ENCODE results near the gene SOX10.
A peak's percentile ranks its signal among the peaks of the same experiment; 100 is the strongest.

SOX10 gene

GRCh38 chr22:37983860-37984791, at the start of gene SOX10:
Gene SOX10 (minus strand): TSS chr22:37984555. CDS start chr22:37983784, 771 bp downstream.
- DNase-seq (ENCODE audit: low spot score) = no peak

DNA sequence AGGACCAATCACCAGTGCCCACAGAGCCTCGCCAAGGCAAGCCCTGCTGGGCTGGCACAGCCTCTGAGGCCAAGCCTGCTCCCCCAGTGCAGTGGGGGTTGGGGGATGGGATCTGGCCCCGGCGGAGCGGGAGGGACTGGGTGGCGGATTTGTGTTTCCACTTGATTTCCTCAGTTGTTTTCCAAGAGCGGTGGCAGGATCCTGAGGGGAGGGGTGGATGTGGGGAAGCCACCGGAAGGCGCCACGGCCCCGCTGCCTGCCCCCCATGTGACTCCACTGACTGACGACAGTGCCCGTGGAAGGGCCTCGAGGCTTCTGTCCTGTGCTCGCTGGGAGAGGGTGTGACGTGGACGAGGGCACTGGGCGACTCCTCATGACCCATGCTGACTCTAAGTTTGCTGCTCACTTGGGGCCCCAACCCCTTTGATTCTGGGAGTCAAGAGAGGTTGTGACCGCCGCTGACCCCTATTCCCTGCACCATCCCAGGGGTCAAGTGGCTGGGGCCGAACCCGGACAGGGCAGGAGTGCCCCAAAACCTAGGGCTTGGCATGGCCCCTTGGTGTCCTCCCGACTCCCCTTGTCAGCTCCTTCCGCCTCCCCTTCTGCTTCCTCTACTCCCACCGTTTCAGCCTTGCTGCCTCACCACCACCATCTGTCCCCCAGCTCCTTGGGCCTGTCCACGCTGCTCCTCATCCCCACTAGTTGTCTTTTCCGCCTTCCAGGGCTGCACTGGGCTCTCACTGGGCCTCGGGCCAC, 49.3 kb upstream of the SOX10 start:
- DNase-seq (ENCODE audit: low spot score) = no peak

- peak; percentile 52 for DNase-seq (ENCODE audit: low spot score)
Measured at GRCh38 chr22:38032681-38033521, 48.5 kb upstream of the SOX10 start.

GRCh38 chr22:38031491-38031890, 47.1 kb upstream of the SOX10 start:
- DNase-seq (ENCODE audit: low spot score) = no peak

- no peak for DNase-seq (ENCODE audit: low spot score)
Measured at GRCh38 chr22:38030311-38031133, 46.2 kb upstream of the SOX10 start.

DNA sequence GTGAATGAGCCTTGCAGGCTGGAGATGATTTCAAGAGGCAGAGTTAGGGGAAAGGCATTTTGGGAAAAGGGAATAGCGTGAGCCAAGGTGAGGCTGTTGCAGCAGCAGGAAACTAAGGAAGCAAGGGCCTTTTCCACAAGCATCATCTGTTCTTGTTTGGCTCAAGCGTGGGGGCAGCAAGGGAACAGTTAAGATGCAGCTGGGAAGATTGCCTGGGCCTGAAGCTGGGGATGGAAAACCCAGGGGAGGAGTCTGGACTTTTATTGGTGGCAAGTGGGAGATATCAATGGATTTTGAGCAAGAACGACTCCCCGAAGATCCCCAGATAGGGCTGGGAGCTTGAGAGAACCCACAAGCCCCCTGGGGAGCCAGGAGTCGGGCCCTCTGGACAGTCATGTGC, 45.5 kb upstream of the SOX10 start:
- DNase-seq (ENCODE audit: low spot score) = no peak

- DNase-seq (ENCODE audit: low spot score) = no peak
Measured at GRCh38 chr22:38029370-38029769, 45.0 kb upstream of the SOX10 start.

DNA sequence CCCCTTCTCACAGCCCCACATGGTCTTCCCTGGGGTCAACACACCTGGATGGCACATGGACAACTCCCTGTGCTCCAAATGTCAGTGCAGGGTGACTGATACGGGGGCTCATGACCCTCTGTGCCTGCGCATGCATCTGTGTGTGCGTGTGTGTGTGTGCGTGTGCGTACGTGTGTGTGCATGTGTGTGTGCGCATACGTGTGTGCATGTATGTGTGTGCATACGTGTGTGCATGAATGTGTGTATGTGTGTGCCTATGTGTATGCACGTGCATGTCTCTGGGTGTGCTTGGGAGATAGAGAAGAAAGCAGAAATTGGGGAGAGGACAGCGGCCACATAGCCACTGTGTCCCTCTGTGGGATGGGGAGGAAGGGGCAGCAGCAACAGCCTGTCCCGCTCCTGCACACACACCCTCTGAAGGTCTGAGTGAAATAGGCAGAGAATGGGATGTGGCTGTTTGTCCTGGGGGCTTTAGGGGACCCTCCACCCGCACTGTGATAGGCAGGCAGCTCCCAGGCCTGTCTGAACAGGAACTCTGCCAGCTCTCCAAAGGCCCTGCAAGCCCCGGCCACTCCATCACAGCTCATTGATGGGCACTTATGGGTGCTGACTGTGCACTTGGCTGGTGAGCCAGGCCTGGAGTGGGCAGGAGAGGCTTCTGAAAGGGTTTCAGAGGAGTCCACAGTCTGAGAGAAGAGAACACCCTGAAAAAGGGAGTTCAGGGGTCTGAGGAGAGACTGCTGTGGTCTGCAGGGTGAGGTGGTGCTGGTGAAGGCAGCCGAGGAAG, 44.2 kb upstream of the SOX10 start:
- no peak for DNase-seq (ENCODE audit: low spot score)

GRCh38 chr22:38027487-38027886, 43.1 kb upstream of the SOX10 start:
- DNase-seq (ENCODE audit: low spot score) = no peak

DNA sequence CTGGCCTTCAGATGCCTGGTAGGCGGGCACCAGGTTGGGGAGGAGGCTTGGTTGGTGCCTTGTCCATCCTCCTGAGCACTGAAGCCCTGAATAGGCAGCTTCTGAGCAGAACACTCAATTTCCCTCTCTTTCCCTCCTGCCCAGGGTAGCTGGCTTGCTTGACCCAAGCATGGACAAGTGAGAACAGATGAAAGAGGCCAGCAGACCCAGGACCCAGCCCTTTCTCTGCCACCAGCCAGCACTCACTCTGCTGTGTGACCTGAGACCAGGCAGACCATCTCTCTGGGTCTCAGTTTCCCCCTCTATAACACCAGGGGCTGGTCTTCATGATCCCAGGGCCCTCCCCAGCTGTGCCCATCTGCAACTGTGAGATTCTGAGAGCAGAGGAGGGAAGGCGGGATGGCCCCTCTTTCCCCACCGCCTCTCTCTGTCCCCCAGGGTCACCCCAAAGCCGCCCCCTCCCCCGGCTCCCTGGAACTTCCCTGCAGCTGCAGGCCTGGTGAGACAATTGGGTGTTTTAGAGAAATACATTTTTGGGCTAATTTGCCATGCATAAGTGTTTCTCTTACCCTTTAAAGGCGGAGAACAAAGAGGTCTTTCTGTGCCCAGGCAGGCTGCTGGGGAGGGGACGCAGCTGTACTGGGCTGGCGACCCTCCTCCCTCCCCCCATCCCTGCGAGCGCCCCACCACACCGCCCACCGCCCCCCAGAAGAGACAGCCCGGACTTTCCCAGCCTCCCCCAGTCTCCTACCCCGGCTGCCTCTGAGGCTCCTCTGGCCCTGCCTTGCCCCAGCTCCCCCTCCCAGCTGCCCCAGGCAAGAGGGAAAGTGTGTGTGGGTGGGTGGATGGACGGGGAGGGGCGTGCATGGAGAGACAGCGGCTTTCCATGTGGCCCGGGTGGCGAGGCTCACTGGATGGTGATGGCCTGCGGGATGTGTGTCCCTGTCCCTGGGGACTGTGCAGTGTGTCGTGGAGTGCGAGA, 42.1 kb upstream of the SOX10 start:
- no peak for DNase-seq (ENCODE audit: low spot score)

DNA sequence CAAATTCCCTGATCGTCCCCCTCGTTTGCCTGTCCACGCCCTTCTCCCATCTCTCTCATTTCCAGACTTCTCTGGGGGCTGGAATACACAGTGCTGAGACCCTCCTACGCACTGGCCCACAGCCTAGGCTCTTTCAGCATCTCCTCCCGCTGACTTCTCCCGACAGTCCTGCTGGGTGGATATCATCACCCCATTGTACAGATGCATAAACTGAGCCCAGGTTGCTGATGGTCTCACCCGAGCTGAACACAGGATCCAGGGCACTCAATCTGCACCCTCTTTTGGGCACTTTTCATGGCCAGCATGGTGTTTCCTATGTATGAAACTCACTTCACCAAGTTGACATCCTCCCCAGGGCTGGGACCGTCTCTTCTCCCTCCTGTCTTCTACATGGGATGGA, 41.2 kb upstream of the SOX10 start:
- no peak for DNase-seq (ENCODE audit: low spot score)

GRCh38 chr22:38023045-38023444, 38.7 kb upstream of the SOX10 start:
- no peak for DNase-seq (ENCODE audit: low spot score)

GRCh38 chr22:38021206-38021605, 36.9 kb upstream of the SOX10 start:
- DNase-seq (ENCODE audit: low spot score) = no peak

DNA sequence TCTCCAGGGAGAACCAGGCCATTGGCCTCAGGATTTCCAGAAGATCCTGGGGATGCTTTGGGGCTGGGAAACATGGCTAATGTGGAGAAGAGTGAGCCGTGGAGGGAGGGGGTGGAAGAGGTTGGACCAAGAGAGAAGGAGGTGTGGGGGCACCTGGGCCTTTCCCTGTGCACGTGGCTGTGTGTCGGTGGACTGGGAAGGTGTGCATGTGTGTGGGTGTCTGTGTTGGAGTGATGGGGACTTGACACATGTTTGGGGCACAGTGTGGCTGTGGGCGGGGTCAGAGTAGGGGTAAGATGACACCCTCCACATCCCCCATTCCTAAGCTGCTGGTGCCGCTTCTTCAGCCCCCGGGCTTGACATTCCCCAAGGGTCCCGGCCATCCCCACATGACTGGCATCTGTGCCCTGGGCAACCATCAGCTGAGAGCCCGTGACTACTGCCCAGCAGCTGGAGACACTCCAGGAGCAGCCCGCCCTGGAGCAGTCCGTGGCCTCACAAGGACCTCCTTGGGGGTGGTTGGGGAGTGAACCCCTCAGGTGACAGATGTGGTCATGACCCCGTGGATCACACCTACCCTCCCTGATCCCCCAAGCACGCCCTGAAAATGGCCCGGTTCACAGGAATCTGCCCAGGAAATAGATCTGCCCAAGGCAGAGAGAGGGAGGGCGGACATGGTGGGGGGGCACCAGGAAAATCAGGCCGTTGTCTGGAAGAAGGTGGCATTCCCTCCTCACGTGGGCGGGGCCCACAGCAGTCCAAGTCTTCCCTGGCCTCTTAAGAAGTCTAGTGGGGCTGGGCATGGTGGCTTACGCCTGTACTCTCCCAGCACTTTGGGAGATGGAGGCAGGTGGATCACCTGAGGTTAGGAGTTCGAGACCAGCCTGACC, 34.8 kb upstream of the SOX10 start:
- DNase-seq (ENCODE audit: low spot score) = no peak

DNA sequence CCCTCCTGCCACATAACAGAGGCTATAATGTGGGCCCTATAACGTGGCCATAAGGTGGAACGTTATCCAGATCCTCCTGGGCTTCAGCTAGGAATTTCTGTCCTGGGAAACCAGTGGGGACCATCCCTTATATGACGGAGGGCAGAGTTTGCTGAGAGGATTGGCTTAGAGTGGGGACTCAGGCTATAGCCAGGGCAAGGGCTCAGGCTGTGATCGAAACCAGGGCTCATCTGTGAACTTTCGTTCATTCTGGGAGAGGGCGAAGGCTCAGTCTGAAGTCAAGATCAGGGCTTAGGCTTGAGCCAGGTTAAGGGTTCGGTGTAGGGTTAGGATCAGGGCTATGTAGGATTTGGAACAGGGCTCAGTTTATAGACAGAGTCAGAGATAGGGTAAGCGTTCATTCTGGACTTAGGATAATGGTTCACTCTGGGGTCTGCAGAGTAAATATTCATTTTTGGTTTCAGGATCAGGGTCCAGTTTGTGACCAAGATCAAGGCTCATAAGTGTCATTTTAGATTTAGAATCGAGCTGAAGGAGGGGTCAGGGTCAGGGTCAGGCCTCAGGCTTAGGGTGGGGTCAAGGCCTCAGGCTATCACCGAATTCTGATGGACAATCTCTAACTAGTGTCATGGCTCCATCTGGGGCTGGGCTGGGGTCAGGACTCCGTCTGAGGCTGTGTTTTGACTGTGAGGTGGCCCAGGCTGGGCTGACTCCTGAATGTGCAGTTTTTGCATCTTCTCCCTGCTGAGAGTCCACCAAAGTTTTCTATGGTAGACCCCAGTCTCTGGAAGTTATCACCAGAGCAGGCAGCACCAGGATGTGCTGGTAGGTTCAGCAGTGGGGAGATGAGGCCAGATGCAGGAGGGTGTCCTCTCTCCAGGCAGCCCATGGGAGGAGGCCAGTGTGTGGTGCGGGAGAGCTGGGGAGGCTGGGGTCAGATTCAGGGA, 33.9 kb upstream of the SOX10 start:
- no peak for DNase-seq (ENCODE audit: low spot score)

- DNase-seq (ENCODE audit: low spot score) = peak; percentile 62
Measured at GRCh38 chr22:38017272-38017920, 33.0 kb upstream of the SOX10 start.
